GM19467 (cell line): ENCODE data around the gene IGFBP4.

ENCODE experiments used
- ATAC-seq: cut with Tn5 transposase; IDR thresholded peaks from one replicate; pipeline ENCODE4 v1.9.1; 2021; ENCODE audit warnings: mild to moderate bottlenecking, moderate library complexity; ENCODE audit not compliant: unreplicated experiment

IGFBP4 gene

GRCh38 chr17:40469805-40470675 lies 26.8 kb downstream of the IGFBP4 start:
- ATAC-seq, result no peak

GRCh38 chr17:40470932-40471828 lies 27.9 kb downstream of the IGFBP4 start:
- ATAC-seq, result no peak

- ATAC-seq, result no peak
Measured at GRCh38 chr17:40471846-40472732, 28.8 kb downstream of the IGFBP4 start.

- no peak for ATAC-seq
Measured at GRCh38 chr17:40472733-40473452, 29.6 kb downstream of the IGFBP4 start.

- ATAC-seq, result no peak
Measured at GRCh38 chr17:40473573-40474365, 30.5 kb downstream of the IGFBP4 start.

- ATAC-seq, result no peak
Measured at GRCh38 chr17:40474419-40475002, 31.3 kb downstream of the IGFBP4 start.

- no peak for ATAC-seq
Measured at GRCh38 chr17:40475234-40475908, 32.1 kb downstream of the IGFBP4 start.

GRCh38 chr17:40477796-40478195 lies 34.5 kb downstream of the IGFBP4 start:
- no peak for ATAC-seq

- no peak for ATAC-seq
Measured at GRCh38 chr17:40478486-40478885, 35.2 kb downstream of the IGFBP4 start.

GRCh38 chr17:40479754-40480480 lies 36.7 kb downstream of the IGFBP4 start:
- no peak for ATAC-seq

GRCh38 chr17:40480501-40481003 lies 37.3 kb downstream of the IGFBP4 start:
- no peak for ATAC-seq

GRCh38 chr17:40481106-40481505 lies 37.9 kb downstream of the IGFBP4 start:
- ATAC-seq, result no peak

- no peak for ATAC-seq
Measured at GRCh38 chr17:40482722-40483121, 39.5 kb downstream of the IGFBP4 start.

- no peak for ATAC-seq
Measured at GRCh38 chr17:40483679-40484078, 40.4 kb downstream of the IGFBP4 start.

- no peak for ATAC-seq
Measured at GRCh38 chr17:40484285-40484972, 41.2 kb downstream of the IGFBP4 start.

GRCh38 chr17:40484973-40485530 lies 41.8 kb downstream of the IGFBP4 start:
- ATAC-seq, result no peak
